Measurements from ENCODE around the gene RAPH1. TPM values are rescaled to one million over a fixed set of nuclear protein-coding genes. Genes with fewer than 3 reads are reported as not detected.

Gene RAPH1
- polyA plus RNA-seq, 1 donor from 2014 or later = 13.9 TPM

- no peak overlapping the region for H3K4me3 ChIP-seq (ENCODE audit: low read length)
- H3K79me2 ChIP-seq (replicated peaks; ENCODE audit: insufficient read depth, low read length) = peaks cover 27% of the 10 kb centered on the region
- H3K27me3 ChIP-seq (ENCODE audit: insufficient read depth, low read depth, low read length) = no peaks in the 10 kb centered on the region
- H3K27ac ChIP-seq (ENCODE audit: low read length) = no peak overlapping the region
- H3K9me3 ChIP-seq (ENCODE audit: low read length) = no peaks in the 10 kb centered on the region
- H4K20me1 ChIP-seq (ENCODE audit: insufficient read depth) = no peaks in the 10 kb centered on the region
- H3K4me2 ChIP-seq (ENCODE audit: low read length) = no peak overlapping the region
- no peak overlapping the region for H3K9ac ChIP-seq (ENCODE audit: low read length)
- no peaks in the 10 kb centered on the region for H3F3A ChIP-seq (ENCODE audit: insufficient read depth, low read length, poor library complexity, severe bottlenecking)
- H3K9me2 ChIP-seq (ENCODE audit: insufficient read depth, low read length) = no peaks in the 10 kb centered on the region
- TF ChIP-seq POLR2AphosphoS5 (IDR thresholded peaks at IDR 0.05) (no peak), EP300 (conservative IDR thresholded peaks at IDR 0.05; ENCODE audit: poor library complexity, severe bottlenecking) (no peak), TAF1 (IDR thresholded peaks at IDR 0.05; ENCODE audit: low read depth) (no peak)
- H3K36me3 ChIP-seq (ENCODE audit: insufficient read depth, low read length) = no peaks in the 10 kb centered on the region
- no peak overlapping the region for H2AFZ ChIP-seq (ENCODE audit: low read depth, low read length)
Observed at GRCh38 chr2:203500297-203500696, 34.8 kb downstream of the RAPH1 start.

- TF ChIP-seq RAD21 (conservative IDR thresholded peaks at IDR 0.05) = no peak
- TF ChIP-seq MXI1 (conservative IDR thresholded peaks at IDR 0.05; ENCODE audit: poor library complexity, severe bottlenecking) = no peak
- TF ChIP-seq REST (IDR thresholded peaks at IDR 0.05; ENCODE audit: borderline replicate concordance) = no peak
- no peak for TF ChIP-seq SMC3 (conservative IDR thresholded peaks at IDR 0.05; ENCODE audit: poor library complexity)
- no peak for TF ChIP-seq TAF1 (IDR thresholded peaks at IDR 0.05; ENCODE audit: low read depth)
- TF ChIP-seq POLR2AphosphoS5 (IDR thresholded peaks at IDR 0.05) = no peak
- TF ChIP-seq CTCF (IDR thresholded peaks at IDR 0.05; ENCODE audit: poor library complexity, severe bottlenecking) = no peak
- no peak for TF ChIP-seq EZH2 (IDR thresholded peaks at IDR 0.05; ENCODE audit: borderline replicate concordance, insufficient read depth, low read length, poor library complexity, severe bottlenecking)
- no peak for TF ChIP-seq EP300 (conservative IDR thresholded peaks at IDR 0.05; ENCODE audit: poor library complexity, severe bottlenecking)
- Histone ChIP-seq H4K20me1 (ENCODE audit: insufficient read depth) (no peaks in the 10 kb centered on the region), H3K9me3 (ENCODE audit: low read length) (no peaks in the 10 kb centered on the region), H3F3A (ENCODE audit: insufficient read depth, low read length, poor library complexity, severe bottlenecking) (no peaks in the 10 kb centered on the region), H3K4me2 (ENCODE audit: low read length) (no peak overlapping the region), H3K27ac (ENCODE audit: low read length) (no peak overlapping the region), H2AFZ (ENCODE audit: low read depth, low read length) (no peak overlapping the region), H3K79me2 (replicated peaks; ENCODE audit: insufficient read depth, low read length) (peaks cover 30% of the 10 kb centered on the region), H3K9me2 (ENCODE audit: insufficient read depth, low read length) (no peaks in the 10 kb centered on the region), H3K9ac (ENCODE audit: low read length) (no peak overlapping the region), H3K36me3 (ENCODE audit: insufficient read depth, low read length) (no peaks in the 10 kb centered on the region), H3K27me3 (ENCODE audit: insufficient read depth, low read depth, low read length) (no peaks in the 10 kb centered on the region), H3K4me3 (ENCODE audit: low read length) (no peak overlapping the region)
Observed at GRCh38 chr2:203498161-203498560, 36.9 kb downstream of the RAPH1 start.

- H2AFZ ChIP-seq (ENCODE audit: low read depth, low read length) = no peak overlapping the region
- H3K4me2 ChIP-seq (ENCODE audit: low read length) = no peak overlapping the region
- no peaks in the 10 kb centered on the region for H3K36me3 ChIP-seq (ENCODE audit: insufficient read depth, low read length)
- H3K9me3 ChIP-seq (ENCODE audit: low read length) = no peaks in the 10 kb centered on the region
- H3K9me2 ChIP-seq (ENCODE audit: insufficient read depth, low read length) = no peaks in the 10 kb centered on the region
- no peaks in the 10 kb centered on the region for H3F3A ChIP-seq (ENCODE audit: insufficient read depth, low read length, poor library complexity, severe bottlenecking)
- H3K79me2 ChIP-seq (replicated peaks; ENCODE audit: insufficient read depth, low read length) = peaks cover 16% of the 10 kb centered on the region
- TF ChIP-seq POLR2AphosphoS5 (IDR thresholded peaks at IDR 0.05) = no peak
- TF ChIP-seq REST (IDR thresholded peaks at IDR 0.05; ENCODE audit: borderline replicate concordance) = no peak
- TF ChIP-seq EP300 (conservative IDR thresholded peaks at IDR 0.05; ENCODE audit: poor library complexity, severe bottlenecking) = no peak
- no peak for TF ChIP-seq TAF1 (IDR thresholded peaks at IDR 0.05; ENCODE audit: low read depth)
- no peak for TF ChIP-seq MXI1 (conservative IDR thresholded peaks at IDR 0.05; ENCODE audit: poor library complexity, severe bottlenecking)
- no peak for TF ChIP-seq RAD21 (conservative IDR thresholded peaks at IDR 0.05)
- no peak for TF ChIP-seq CTCF (IDR thresholded peaks at IDR 0.05; ENCODE audit: poor library complexity, severe bottlenecking)
- TF ChIP-seq EZH2 (IDR thresholded peaks at IDR 0.05; ENCODE audit: borderline replicate concordance, insufficient read depth, low read length, poor library complexity, severe bottlenecking) = no peak
- no peak for TF ChIP-seq SMC3 (conservative IDR thresholded peaks at IDR 0.05; ENCODE audit: poor library complexity)
- no peak overlapping the region for H3K27ac ChIP-seq (ENCODE audit: low read length)
- no peaks in the 10 kb centered on the region for H4K20me1 ChIP-seq (ENCODE audit: insufficient read depth)
- H3K9ac ChIP-seq (ENCODE audit: low read length) = no peak overlapping the region
- H3K4me3 ChIP-seq (ENCODE audit: low read length) = no peak overlapping the region
- no peaks in the 10 kb centered on the region for H3K27me3 ChIP-seq (ENCODE audit: insufficient read depth, low read depth, low read length)
Observed at GRCh38 chr2:203492965-203493364, 42.1 kb downstream of the RAPH1 start.
